A549 treated with ZK216348 at 1 μM for 4 hours (cell line): ENCODE measurements around the gene ADCY1. TPM values are rescaled to one million over a fixed set of nuclear protein-coding genes. Genes with fewer than 3 reads are reported as not detected.

Source experiments
- total RNA-seq: library from RNA; stranded (reverse); fragments of 200-300 nt; extraction: Qiagen RNA extraction; gene quantifications from 5 replicates; pipeline ENCODE4 v1.2.3, GENCODE V29; 2022; ENCODE audit warnings: low read depth

The ADCY1 gene
- total RNA-seq = 1.4 to 2.9 TPM (median 2.2 TPM) in 5 replicates

DNA sequence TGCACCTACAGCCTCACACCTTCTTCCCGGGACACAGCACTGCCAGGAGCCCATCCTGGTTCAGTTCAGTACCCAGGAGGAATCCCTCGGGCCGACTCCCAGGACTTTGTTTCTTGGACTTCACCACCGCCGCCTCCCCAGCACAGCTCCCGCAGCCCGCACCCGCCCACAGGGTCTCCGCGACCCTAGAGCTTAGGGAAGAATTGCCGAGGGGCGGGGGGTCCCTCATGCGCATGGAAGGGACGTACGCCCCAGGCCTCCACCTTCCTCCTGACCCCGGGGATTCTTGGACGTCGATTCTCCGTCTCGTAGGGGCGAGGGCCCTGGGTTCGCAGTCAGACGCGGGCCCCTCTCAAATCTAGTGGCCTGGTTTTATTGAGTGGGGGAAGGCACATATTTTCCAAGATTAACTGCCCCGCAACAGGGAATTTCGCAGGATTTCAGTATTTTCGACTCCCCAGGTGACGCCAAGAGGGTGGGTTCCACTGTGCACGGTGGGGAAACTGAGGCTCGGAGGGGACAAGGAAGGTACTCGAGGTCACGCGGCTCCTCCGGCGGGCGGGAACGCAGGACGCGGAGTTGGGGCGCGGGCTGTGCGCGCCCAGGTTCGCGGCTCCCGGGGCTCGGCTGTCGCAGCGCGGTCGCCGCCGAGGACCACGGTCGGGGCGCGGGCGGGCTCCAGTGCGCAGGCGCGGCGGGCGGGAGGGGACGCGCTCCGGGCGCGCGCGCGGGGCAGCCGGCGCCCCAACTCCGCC lies at the start of gene ADCY1:
Gene ADCY1, plus strand, starts transcription at position 708 of the 755 bp plus-strand sequence. CDS start 176 bp downstream, outside the sequence.

